Bronchial epithelial cell (primary cell): Measurements from ENCODE around the gene AQP6. TPM values are rescaled to one million over a fixed set of nuclear protein-coding genes. Genes with fewer than 3 reads are reported as not detected.

ENCODE experiments used
- DNase-seq: peaks from one replicate; pipeline ENCODE4 v3.0.0-alpha.2; 2010; ENCODE audit warnings: low read depth
- FAIRE-seq: peaks from 2 replicates; lab custom pipeline; 2011; peaks lifted over from hg19 to GRCh38; lab: Jason Lieb, UNC
- H3K27me3 ChIP-seq: 2 replicates; pipeline ENCODE4 v1.5.1; 2011; ENCODE audit warnings: low read length; ENCODE audit not compliant: control insufficient read depth, insufficient read depth
- H3K36me3 ChIP-seq: 2 replicates; pipeline ENCODE4 v1.5.1; 2011; ENCODE audit warnings: low read length; ENCODE audit not compliant: control insufficient read depth, insufficient read depth
- H3K4me3 ChIP-seq: 2 replicates; pipeline ENCODE4 v1.5.1; 2011; ENCODE audit warnings: mild to moderate bottlenecking, low read depth, low read length, control low read depth
- CTCF ChIP-seq: IDR thresholded peaks from 2 replicates; pipeline ENCODE4 v1.5.1; 2011; ENCODE audit warnings: mild to moderate bottlenecking, moderate library complexity, low read length, control low read depth, inconsistent platforms; ENCODE audit not compliant: insufficient read depth, severe bottlenecking
- total RNA-seq: library from RNA; depleted of rRNA; stranded (reverse); fragments of >200 nt; gene quantifications from 2 replicates; pipeline ENCODE4 v1.2.1, GENCODE V29; 2014

Gene AQP6
- total RNA-seq, 1 donor from 2014 or later: not detected

GRCh38 chr12:49951411-49952240, 21.1 kb upstream of the AQP6 start:
- DNase-seq: no peak
- no peak overlapping the region for H3K4me3 ChIP-seq
- no peak for TF ChIP-seq CTCF
- H3K27me3 ChIP-seq: peaks cover 3% of the 10 kb centered on the region
- H3K36me3 ChIP-seq: no peaks in the 10 kb centered on the region
- no peak for FAIRE-seq

GRCh38 chr12:49952391-49953055, 20.2 kb upstream of the AQP6 start:
- DNase-seq: no peak
- no peaks in the 10 kb centered on the region for H3K36me3 ChIP-seq
- TF ChIP-seq CTCF: no peak
- peak; percentile 89 for FAIRE-seq
- H3K4me3 ChIP-seq: no peak overlapping the region
- H3K27me3 ChIP-seq: peaks cover 3% of the 10 kb centered on the region

GRCh38 chr12:49953151-49953550, 19.6 kb upstream of the AQP6 start:
- Histone ChIP-seq H3K36me3 (no peaks in the 10 kb centered on the region), H3K4me3 (no peak overlapping the region), H3K27me3 (peaks cover 3% of the 10 kb centered on the region)
- DNase-seq (no peak), FAIRE-seq (no peak)
- no peak for TF ChIP-seq CTCF

GRCh38 chr12:49953961-49954846, 18.5 kb upstream of the AQP6 start:
- no peak overlapping the region for H3K4me3 ChIP-seq
- H3K27me3 ChIP-seq: peaks cover 3% of the 10 kb centered on the region
- DNase-seq: no peak
- no peak for TF ChIP-seq CTCF
- FAIRE-seq: no peak
- H3K36me3 ChIP-seq: no peaks in the 10 kb centered on the region

GRCh38 chr12:49954863-49955830, 17.6 kb upstream of the AQP6 start:
- DNase-seq: no peak
- H3K36me3 ChIP-seq: no peaks in the 10 kb centered on the region
- peaks cover 3% of the 10 kb centered on the region for H3K27me3 ChIP-seq
- FAIRE-seq: peak; percentile 58
- TF ChIP-seq CTCF: no peak
- H3K4me3 ChIP-seq: no peak overlapping the region
